Dermis microvascular lymphatic vessel endothelial cell (primary cell): ENCODE results near the gene CD99. TPM values are rescaled to one million over a fixed set of nuclear protein-coding genes. Genes with fewer than 3 reads are reported as not detected.

Source experiments
- DNase-seq, 2 donors: peaks; one replicate each; pipeline versions ENCODE4 v3.0.0 to v3.0.0-alpha.2; 2010; ENCODE audit warnings: low read depth in 2 of 2
- total RNA-seq: library from RNA; depleted of rRNA; stranded (reverse); fragments of >200 nt; gene quantifications from 2 replicates; pipeline ENCODE4 v1.2.1, GENCODE V29; 2014

CD99 gene, protein sequence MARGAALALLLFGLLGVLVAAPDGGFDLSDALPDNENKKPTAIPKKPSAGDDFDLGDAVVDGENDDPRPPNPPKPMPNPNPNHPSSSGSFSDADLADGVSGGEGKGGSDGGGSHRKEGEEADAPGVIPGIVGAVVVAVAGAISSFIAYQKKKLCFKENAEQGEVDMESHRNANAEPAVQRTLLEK
- 199 and 231 TPM in 2 replicates for total RNA-seq

DNA sequence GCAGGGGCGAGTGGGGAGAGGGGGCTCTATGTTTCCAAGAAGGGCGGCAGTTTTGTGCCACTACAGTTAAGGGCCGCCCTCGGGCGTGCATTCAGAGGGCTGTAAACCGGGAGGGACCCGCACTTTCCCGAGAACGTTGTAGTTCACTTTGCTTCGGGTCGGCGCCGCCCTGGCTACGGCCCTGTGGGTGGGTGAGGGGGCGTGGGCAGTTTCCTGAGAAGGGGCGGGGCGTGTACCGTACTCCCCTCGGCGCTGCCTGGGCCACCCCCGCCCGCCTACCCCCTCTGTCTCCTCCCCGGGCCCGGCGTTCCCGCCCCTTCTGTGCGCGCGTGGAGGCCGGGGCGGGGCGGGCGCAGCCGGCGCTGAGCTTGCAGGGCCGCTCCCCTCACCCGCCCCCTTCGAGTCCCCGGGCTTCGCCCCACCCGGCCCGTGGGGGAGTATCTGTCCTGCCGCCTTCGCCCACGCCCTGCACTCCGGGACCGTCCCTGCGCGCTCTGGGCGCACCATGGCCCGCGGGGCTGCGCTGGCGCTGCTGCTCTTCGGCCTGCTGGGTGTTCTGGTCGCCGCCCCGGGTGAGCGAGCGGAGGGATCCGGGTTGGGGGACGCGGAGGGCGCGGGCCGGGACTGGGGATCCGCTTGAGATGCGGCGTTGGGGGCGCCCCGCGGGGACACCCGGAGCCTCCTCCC lies at the start of gene CD99:
Gene CD99 (plus strand): TSS at position 440 of the 687 bp plus-strand sequence. CDS start 66 bp downstream, at position 506.
- DNase-seq: peak; percentile 46 to 94

GRCh38 chrX:2642146-2642545 lies 48.9 kb upstream of the CD99 start:
- DNase-seq: no peak

GRCh38 chrX:2642791-2643190 lies 48.3 kb upstream of the CD99 start:
- no peak for DNase-seq

DNA sequence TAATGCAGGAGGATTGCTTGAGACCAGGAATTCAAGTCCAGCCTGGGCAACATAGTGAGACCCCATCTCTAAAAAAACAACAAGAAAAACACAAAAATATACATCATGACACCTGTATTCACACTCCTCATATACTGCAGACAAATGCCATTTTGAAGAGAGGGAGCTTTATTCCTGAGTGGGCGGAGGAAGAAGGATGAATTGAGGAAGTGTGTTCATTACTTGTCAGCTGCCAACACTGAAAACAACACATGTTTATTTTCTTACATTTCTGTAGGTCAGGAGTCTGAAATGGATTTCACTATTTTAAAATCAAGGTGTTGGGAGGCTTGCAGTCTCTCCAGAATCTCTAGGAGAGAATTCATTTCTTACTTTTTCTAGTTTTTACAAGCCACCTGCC lies 47.2 kb upstream of the CD99 start:
- no peak for DNase-seq

DNA sequence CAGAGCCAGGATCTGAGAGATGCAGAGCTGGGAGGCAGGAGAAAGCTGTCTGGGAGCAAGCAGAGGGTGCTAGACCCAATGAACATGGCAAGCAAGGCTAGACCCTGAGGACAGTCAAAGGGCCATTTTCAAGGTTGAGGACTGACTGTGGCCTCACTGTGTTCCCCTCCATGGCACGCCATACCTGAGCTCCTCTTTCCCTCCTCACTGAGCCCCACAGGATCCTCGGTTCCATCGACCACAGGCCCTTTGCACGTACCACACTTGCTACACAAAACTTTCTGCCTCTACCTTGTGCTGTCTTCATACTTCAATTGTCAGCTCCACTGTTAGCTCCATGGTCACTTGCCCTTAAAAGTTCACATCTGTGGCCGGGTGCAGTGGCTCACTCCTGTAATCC lies 45.5 kb upstream of the CD99 start:
- DNase-seq: no peak

- DNase-seq: no peak
Observed at GRCh38 chrX:2647627-2648026, 43.5 kb upstream of the CD99 start.

DNA sequence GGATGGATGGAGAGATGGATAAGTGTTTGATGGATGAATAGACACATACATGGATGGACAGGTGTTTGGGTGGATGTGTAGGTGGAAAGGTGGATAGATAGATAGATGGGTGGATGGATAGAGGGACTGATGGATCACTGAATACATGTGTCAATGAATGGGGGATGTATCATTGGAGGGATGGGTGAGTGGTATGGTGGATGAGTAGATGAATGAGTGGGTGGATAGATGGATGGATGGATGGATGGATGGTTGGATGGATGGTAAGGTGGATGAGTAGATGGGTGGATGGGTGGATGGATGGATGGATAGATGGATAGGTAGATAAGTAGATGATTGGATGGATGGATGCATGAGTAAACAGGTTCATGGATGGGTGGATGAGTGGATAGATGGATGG lies 41.1 kb upstream of the CD99 start:
- DNase-seq: no peak

GRCh38 chrX:2650865-2651264 lies 40.2 kb upstream of the CD99 start:
- peak; percentile 39 to 91 for DNase-seq

GRCh38 chrX:2652106-2652505 lies 39.0 kb upstream of the CD99 start:
- no peak for DNase-seq

GRCh38 chrX:2654436-2655340 lies 36.4 kb upstream of the CD99 start:
- peak in 1 of 2 donors; percentile 27 for DNase-seq

GRCh38 chrX:2656257-2656836 lies 34.7 kb upstream of the CD99 start:
- no peak for DNase-seq

DNA sequence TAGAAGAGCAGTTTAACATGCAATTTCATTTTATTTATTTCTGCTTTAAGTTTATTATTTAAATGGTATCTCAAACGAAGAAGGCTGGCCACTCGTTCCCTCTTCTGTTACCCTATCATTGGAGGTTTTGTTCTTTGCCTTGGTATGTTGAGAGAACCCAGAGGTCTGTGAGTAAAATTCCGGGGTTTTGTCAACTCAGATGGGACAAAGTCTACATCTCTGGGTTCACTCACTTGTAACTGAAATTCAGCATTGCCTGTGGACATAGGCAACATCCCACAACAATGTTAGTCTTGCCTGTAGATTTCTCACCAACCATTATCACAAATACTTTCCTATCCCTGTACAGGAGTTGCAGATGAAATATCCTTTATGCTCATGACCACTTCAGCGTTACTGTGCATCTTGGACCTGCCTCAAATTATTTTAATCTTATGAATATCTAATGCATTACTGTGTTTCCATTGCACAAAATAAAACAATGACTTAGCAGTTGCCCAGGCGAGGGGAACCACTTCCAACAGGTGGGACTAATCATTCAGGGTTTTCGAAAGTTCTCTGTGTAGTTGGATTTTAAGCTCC lies 33.5 kb upstream of the CD99 start:
- no peak for DNase-seq

DNA sequence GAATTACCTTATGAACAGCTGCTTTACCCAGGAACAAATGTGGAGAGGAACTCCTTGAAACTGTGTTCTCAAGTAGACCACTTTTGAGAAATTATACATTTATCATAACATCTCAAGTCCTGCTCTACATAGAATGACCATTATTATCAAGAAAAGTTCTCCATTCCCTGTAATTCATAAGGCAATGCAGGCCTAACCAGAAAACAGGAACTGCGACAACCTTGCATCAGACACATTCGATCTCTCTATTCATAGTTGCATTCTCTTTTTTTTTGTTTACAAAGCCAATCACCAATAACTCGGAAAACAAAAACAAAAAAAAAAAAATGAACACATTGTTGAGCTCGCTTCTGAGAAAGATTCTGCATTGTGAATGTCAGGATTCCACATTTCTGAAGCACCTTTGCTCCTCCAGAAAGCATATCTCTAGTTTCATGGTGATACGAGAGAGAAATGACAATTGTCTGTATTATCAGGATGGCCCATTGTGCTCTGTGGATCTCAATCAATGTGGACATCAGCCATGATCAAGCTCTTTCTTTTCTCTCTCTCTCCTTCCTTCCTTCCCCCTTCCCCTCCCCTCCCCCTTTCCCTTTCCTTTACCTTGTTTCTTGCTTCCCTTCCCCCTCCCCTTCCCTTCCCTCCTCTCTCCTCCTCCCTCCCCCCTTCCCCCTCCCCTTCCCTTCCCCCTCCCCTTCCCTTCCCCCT lies 32.4 kb upstream of the CD99 start:
- no peak for DNase-seq

DNA sequence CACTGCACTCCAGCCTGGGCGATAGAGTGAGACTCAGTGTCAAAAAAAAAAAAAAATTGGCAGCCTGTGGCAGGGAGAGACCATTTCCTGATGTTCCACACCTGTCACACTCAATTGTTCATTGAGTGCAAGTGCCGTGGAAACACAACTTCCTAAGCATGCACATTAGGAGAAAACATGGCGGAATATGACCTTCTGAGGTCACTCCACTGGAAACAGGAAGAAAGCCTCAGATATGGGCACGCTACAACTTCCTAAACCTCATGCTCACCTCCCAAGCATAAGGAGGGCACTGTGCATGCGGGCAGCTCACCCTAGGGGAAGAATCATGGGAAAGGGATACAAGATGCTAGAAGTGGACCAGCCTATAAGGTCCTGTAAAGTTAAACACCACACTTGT lies 28.5 kb upstream of the CD99 start:
- peak; percentile 50 to 63 for DNase-seq

- DNase-seq: no peak
Observed at GRCh38 chrX:2664502-2664901, 26.6 kb upstream of the CD99 start.

GRCh38 chrX:2665387-2666304 lies 25.4 kb upstream of the CD99 start:
- DNase-seq: no peak

DNA sequence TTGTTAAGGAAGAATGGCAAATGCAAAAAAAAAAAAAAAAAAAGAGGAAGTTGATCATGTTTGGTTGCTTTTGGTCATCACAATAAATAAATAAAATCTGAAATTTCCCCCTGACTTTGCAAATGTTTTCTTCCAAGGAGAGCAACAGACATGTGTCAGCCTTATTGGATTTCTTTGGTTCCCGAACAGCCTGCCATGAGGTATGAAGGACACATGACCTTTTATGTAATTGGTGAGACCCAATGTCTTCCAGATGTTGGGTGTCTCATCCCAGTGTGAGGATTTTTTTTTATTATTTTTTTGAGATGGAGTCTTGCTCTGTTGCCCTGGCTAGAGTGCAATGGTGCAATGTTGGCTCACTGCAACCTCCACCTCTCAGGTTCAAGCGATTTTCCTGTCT lies 24.6 kb upstream of the CD99 start:
- DNase-seq: no peak

- DNase-seq: no peak
Observed at GRCh38 chrX:2670978-2671377, 20.1 kb upstream of the CD99 start.

- no peak for DNase-seq
Observed at GRCh38 chrX:2672084-2672483, 19.0 kb upstream of the CD99 start.

DNA sequence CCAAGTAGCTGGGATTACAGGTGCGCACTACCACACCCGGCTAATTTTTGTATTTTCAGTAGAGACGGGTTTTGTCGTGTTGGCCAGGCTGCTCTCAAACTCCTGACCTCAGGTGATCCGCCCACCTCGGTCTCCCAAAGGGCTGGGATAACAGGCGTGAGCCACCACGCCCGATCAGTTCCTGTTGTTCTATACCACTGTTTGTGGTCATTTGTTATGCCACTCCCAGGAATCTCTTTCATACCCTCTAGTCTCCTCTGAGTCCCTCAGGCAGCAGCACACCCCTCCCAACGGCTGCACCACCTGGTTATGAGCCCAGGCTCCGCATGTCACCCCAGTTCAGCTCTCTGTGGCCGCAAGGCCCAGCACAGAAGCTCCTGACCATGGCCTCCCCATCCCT lies 17.5 kb upstream of the CD99 start:
- DNase-seq: no peak
